ENCODE results near the gene PGF. TPM values are rescaled to one million over a fixed set of nuclear protein-coding genes. Genes with fewer than 3 reads are reported as not detected.

PGF gene
- total RNA-seq, 1 experiment from 2014 or later, result 8.8 TPM

DNA sequence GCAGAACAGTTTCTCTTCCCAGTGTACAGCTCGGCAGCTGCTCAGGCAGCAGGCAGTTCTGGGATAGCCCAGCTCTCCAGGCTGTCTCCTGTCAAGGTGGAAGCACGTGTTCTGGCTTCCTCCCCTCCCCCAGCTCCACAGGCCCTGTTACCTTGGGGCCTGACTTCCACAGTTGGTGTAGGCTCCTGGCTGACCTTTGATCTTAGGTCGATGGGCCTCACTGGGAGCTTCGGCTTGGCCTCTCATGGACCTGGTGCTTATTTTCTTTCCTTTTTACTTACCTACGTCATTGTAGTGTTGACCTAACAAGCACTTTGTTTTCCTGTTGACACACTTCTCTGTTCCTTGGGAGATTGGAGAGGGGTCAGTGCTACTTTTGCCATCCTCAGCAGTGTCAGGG lies 56.7 kb downstream of the PGF start:
- no peak for DNase-seq (ENCODE audit: low spot score)

DNA sequence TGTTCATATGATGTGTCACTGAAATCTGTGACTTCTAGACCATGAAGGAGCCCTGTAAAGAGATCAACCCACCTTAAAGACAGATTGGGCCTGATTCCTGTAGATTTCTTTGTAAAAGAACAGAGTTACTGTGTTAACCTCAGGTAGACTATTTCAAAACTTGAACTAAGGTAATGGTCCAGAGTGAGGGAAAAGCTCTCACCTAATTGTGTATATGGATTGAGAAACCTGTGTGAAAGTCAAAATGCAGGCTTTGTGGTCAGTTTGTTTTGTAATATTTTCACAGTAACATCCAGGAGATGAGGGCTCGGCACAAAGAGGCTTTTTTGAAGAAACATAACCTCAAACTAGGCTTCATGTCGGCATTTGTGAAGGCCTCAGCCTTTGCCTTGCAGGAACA lies 57.3 kb downstream of the PGF start:
- DNase-seq (ENCODE audit: low spot score), result no peak

DNA sequence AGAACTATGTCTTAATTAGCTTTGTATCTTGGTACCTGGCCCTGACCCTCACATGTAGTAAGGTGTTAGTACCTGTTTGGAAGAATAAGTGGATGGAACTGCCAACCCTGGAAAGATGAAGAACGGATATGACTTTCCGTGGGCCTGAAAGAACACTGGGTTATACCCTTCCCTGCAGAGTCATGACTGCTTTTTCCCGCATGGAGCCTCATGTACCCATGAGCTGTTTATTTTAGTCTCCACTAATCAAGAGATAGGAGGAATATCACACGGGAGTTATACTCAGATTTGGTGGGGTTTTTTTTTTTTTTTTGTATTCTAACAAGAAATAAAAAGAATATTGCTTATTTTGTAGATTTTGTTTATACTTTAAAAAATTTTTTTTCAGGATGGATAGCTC lies 57.8 kb downstream of the PGF start:
- no peak for DNase-seq (ENCODE audit: low spot score)

DNA sequence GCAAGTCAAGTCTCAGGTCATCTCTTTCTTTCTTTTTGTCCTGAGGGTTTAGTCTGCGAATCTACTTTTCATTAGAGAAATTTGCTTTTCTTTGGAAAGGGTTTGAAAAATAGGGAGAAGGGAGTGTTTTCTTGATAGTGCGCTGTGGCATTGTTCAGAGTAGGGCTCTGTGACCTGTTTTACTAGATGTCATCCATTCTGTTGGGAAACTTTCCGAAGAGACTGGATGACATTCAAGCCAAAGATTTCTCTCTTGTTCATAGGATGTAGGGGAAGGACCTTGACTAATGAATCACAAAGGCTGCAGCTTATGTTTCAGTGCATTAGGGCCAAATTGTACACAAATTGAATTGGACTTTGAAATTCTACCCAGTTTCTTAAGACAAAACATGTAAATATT lies 59.0 kb downstream of the PGF start:
- no peak for DNase-seq (ENCODE audit: low spot score)

DNA sequence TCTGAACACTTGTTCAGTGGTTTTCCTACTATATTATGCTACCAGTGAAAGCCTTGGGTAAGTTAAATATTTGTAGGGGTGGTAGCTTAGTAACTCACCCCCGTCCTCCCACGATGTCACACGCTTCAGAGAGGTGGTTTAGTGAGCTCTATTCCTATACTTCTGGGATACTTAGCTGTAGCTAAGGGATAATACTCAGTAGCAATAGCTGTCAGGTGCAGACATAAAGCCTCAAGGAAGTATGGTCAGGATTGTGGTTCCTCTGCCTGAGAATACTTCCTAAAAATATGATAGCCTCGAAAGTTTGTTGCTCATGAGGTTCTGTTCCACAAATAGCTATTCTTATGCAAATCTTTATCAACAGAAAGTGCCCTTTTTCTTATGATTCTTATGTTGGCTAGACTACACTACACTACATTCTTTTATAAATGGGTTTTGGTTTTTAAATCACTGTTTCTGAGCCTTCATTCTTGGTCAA lies 61.7 kb downstream of the PGF start:
- DNase-seq (ENCODE audit: low spot score), result no peak

DNA sequence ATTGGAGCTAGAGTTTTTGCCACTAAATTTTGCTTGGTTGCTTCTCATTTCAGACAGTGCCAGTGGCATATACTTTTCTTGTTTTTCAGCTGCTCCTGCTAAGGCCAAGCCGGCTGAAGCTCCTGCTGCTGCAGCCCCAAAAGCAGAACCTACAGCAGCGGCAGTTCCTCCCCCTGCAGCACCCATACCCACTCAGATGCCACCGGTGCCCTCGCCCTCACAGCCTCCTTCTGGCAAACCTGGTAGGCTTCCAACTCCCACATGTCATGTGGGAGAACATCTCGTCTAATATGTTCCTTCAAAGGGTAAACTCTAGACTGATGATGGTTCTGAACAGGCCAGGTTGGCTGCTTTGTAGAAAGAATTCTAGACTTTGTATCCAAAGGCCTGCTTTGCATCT lies 62.7 kb downstream of the PGF start:
- no peak for DNase-seq (ENCODE audit: low spot score)

DNA sequence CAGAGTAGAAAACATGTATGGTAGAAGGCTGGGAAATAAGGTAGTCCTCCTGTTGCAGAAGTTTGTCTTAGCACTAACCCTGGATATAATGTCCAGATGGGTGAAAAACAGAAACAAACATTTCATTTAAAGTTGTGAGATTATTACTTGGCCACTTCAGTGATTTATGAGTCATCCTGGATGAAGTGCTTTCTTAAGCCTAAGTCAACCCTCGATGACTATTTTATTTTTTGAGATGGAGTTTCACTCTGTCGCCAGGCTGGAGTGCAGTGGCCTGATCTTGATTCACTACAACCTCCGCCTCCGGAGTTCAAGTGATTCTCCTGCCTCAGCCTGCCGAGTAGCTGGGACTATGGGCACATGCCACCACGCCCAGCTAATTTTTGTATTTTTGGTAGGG lies 63.5 kb downstream of the PGF start:
- peak; percentile 12 for DNase-seq (ENCODE audit: low spot score)

Other genes with a start within 250 kb of the PGF start
- gene AREL1, start 242.5 kb downstream of the PGF start, total RNA-seq (2014; rRNA removed; shearing (Covaris generic)), result 15.9 and 25.9 TPM in 2 replicates
- 9.5 and 18.6 TPM in 2 replicates for gene FCF1, start 242.5 kb downstream of the PGF start, total RNA-seq (2014; rRNA removed; shearing (Covaris generic))
- gene YLPM1, start 192.3 kb downstream of the PGF start, total RNA-seq (2014; rRNA removed; shearing (Covaris generic)), result 9.2 and 11.1 TPM in 2 replicates
- gene PROX2, start 79.5 kb downstream of the PGF start, total RNA-seq (2014; rRNA removed; shearing (Covaris generic)), result not detected in 2 replicates
- gene DLST, start 73.7 kb downstream of the PGF start, total RNA-seq (2014; rRNA removed; shearing (Covaris generic)), result 17.3 and 26.5 TPM in 2 replicates
- gene RPS6KL1, start 32.3 kb downstream of the PGF start, total RNA-seq (2014; rRNA removed; shearing (Covaris generic)), result not detected in 2 replicates
- 43.5 and 63.3 TPM in 2 replicates for gene EIF2B2, start 47.3 kb upstream of the PGF start, total RNA-seq (2014; rRNA removed; shearing (Covaris generic))
- 4.9 and 7.7 TPM in 2 replicates for gene MLH3, start 95.9 kb upstream of the PGF start, total RNA-seq (2014; rRNA removed; shearing (Covaris generic))
- gene ACYP1, start 108.4 kb upstream of the PGF start, total RNA-seq (2014; rRNA removed; shearing (Covaris generic)), result 28.9 and 31.3 TPM in 2 replicates
- gene ZC2HC1C, start 114.0 kb upstream of the PGF start, total RNA-seq (2014; rRNA removed; shearing (Covaris generic)), result 1.7 and 2.0 TPM in 2 replicates
- gene NEK9, start 171.5 kb upstream of the PGF start, total RNA-seq (2014; rRNA removed; shearing (Covaris generic)), result 0.03 and 0.14 TPM in 2 replicates
- gene TMED10, start 221.0 kb upstream of the PGF start, total RNA-seq (2014; rRNA removed; shearing (Covaris generic)), result 155 and 159 TPM in 2 replicates